HG03175 (cell line): ENCODE data around the gene ATOX1.
"Not testable (repeated sequence)": the region's sequence is repeated elsewhere in the genome, so short reads cannot be mapped to it uniquely, and the experiment has no call there.

ENCODE experiments used
- ATAC-seq: cut with Tn5 transposase; IDR thresholded peaks from one replicate; pipeline ENCODE4 v1.9.1; 2021; ENCODE audit warnings: mild to moderate bottlenecking, moderate library complexity; ENCODE audit not compliant: unreplicated experiment

The ATOX1 gene

DNA sequence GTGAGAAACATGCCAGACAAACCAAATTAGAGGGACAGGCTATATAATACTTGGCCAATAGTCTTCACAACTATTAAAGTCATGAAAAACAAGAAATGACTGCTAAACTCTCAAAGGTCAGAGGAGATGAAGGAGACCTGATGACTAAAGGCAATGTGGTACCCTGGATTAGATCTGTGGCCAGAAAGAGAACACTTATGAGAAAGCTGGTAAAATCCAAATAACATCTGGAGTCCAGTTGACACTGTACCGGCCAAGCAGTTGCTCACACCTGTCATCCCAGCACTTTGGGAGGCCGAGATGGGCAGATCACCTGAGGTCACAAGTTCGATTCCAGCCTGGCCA, 24.4 kb downstream of the ATOX1 start:
- no peak for ATAC-seq

DNA sequence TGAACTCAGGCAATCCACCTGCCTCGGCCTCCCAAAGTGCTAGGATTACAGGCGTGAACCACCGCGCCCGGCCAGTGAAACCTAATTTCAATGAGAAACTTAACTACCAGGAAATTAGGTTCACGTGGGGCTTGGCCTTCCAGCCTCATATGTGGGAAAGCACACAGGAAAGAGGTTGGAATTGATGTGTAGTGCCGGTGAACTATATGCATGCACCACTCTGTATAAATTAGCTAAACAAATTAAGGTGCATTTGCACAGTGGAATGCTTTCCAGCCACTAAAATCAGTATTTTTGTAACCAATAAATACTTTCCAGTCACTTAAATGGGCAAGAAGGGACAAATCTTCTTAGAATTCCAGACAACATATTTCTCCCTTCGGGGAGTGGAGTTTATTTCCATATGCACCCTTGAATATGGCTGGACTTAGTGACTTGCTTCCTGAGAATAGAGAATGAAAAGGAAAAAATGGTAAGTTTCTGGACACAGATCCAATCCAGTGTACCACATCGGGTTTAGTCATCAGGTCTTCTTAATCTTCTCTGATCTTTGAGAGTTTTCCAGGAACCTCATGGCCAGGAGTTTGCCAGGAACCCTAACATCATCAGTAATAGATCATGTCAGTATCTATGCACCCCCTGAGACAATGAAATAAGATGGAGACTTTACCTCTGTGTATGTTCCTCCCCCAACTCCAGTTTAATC, 24.9 kb downstream of the ATOX1 start:
- no peak for ATAC-seq

DNA sequence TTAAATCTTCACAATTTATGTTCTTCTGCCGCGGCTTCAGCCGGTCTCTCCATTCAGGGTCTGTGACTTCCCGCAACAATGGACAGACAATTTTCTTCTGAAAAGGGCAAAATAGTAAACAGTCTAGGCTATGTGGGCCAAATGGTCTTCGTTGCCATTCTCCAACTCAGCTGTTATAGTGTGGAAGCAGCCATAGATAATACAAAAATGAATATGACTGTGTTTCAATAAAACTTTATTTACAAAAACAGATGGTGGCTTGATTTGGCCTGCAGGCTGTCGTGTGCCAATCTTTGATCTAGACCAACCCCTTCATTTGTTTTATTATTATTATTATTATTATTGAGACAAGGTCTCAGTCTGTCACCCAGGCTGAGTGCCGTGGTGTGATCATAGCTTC, 28.1 kb downstream of the ATOX1 start:
- ATAC-seq = no peak

DNA sequence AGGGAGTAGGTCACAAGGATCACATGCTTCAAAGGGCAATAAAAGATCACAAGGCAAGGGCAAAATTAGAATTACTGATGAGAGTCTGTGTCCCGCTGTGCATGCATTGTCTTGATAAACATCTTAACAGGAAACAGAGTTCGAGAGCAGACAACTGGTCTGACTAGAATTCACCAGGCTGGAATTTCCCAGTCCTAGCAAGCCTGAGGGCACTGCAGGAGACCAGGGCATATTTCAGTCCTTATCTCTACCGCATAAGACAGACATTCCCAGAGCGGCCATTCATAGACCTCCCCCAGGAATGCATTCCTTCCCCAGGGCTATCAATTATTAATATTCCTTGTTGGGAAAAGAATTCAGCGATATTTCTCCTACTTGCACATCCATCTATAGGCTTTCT, 28.8 kb downstream of the ATOX1 start:
- ATAC-seq = not testable (repeated sequence)

DNA sequence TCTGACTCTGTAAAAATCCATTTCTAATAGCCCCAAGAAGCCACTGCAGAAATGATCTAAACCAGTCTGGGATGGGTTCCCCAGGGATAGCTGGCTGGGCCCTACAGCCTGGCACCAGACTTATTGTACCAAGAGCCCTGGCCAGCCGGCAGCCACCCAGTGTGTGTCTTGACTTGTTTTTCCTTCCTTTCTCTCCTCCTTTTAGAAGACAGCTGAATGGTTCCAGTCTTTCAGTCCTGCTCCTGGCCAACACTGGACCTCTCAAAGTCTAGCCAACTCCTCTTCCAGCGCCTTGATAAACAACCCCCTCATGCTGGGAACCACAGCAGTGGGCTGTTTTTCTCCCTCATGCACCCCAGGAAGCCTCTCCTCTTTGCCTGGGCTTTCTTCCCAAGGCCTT, 34.1 kb downstream of the ATOX1 start:
- ATAC-seq = no peak

DNA sequence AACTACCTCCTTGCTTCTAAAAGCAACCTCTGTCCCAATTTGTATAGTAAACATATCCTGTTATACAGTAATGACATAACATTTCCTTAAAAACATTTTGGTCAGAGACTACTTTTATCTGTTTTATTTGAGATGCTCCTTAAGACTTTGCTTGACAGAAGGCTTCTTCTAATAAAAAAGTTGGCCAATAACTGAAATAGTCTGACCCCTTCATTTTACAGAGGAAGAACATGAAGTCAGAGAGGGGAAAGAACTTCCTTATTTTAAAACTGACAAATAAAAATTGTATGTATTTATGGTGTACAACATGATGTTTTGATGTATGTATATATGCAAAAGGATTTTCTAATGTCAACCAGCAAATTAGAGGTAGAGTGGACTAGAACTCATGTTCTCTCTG, 35.9 kb downstream of the ATOX1 start:
- no peak for ATAC-seq

DNA sequence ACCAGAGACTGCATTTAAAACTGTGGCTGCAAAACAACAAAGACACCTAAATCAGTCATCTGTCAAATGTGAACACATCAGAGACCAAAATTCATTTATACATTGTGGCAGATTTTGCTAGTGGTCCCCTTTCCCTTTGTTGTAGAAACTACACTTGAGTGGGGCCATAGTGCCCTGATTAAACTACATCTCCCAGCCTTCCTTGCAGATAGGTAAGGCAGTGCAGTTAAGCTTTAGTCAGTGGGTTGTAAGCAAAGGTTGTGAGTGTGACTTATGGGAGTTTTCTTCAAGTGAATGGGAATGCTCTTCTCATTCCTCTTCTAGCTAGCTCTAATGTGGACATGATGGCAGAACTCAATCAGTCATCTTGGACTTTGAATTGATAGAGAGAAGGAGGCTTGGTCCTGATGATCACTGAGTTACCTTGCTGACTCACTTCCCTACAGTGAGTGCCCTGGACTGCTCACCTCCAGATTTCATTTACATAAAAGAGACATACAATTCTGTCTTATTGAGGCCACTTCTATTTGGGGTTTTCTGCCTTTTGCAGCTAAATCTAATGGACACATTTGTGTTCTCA, 36.5 kb downstream of the ATOX1 start:
- ATAC-seq = peak; percentile 28

DNA sequence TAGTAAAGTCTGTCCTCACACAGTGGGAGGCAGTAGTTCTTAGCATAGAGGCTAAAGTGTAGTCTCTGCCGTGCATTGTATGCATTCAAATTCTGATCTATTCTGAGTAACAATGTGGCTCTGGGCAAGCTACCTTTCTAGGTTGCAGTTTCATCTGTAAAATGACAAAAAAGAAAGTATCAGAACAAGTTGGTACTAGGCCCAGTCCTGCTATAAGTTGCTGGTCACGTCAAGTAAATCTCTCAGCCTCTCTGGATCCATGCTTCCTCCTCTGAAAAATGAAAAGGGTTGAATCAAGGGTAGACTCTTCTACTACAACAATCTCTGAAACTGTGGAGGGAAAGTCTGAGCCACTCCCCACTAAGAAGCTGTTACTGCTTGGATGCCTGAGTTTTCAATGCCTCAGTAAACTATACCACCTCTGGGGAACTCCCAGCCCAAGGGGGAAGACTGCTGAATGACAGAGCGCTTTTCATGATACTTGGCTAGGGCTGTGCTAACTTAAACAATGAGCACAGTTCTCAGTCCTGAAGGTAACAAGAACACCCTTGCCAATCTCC, 37.3 kb downstream of the ATOX1 start:
- peak; percentile 83 for ATAC-seq

DNA sequence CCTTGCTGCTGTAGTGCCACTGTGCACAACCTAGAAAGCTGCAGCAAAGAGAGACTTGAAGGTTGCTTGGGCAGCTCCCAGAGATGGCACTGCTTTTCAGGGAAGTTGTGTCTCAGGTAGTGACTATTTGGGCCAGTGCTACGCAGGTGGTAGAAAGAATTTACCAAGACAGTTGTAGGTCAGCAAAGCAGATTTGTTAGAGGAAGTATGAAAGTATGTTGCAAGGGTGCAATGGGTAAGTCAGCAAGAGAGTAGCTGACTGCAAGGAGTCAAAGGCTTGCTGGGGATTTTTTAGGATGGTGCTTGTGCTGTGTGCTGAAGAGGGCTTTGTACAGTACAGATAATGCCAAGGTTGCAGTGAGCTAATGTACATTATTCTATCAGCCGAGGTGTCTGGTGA, 38.2 kb downstream of the ATOX1 start:
- no peak for ATAC-seq

DNA sequence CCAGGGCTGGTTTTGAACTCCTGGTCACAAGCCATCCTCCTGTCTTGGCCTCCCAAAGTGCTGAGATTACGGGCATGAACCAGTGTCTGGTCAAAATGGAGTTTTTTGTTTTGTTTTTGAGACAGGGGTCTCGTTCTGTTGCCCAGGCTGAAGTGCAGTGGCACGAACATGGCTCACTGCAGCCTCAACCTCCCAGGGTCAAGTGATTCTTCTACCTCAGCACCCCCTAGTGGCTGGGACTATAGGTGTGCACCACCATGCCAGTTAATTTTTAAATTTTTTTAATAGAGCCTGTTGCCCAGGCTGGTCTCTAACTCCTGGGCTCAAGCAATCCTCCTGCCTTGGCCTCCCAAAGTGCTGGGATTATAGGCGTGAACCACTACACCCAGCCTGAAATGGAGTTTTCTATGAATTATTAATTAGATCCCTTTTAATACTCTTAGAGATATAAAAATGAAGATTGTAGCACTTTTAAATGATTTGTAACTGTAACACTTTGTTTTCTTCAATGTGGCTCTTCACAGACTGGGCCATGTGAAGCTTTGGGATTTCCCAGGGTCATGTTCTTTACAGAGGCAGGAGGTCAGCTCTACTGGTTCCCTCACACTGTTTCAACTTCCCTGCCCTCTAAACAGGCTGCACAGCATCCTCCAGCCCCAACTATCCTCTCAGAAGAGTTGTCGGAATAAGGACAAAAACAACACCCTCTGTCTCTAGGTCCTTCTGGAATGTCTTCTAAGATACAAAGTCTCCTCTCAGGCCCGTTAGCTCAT, 39.0 kb downstream of the ATOX1 start:
- peak; percentile 22 for ATAC-seq

DNA sequence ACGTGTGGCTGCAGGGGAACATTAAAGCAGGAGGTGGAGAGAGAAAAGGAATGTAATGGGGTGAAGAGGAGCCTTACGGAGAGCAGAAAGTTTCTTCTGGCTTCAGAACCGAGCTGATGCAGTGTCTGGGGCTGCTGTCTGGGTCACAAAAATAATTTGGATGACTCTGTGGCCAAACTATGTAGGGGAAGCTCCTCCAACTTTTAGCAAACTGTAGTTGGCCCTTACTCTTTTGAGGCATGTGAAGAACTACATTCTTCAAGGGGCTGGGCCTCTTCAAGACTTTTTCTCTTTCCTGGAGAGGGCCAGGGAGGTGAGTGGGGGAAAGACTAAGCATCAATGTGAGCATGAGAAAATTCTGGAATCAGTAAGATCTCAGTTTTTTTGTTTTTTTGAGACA, 39.8 kb downstream of the ATOX1 start:
- no peak for ATAC-seq

DNA sequence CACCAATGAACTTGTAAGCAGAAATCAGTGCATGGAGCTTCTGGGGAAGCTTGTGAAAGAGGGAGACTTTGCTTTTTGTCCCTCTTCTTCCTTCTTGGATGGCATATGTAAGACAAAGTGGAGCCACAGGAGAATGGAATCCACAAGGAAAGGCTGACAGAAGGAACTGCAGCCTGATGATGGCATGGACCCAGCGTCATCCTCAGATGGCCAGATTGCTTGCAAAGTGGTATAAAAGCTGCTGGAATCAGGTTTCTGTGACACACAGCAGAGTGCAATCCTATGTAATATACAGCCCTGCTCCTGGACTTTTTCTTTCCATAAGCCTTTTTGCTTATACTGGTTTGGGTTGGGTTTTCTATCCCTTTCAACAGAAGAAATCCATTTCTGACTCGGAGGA, 40.3 kb downstream of the ATOX1 start:
- no peak for ATAC-seq

DNA sequence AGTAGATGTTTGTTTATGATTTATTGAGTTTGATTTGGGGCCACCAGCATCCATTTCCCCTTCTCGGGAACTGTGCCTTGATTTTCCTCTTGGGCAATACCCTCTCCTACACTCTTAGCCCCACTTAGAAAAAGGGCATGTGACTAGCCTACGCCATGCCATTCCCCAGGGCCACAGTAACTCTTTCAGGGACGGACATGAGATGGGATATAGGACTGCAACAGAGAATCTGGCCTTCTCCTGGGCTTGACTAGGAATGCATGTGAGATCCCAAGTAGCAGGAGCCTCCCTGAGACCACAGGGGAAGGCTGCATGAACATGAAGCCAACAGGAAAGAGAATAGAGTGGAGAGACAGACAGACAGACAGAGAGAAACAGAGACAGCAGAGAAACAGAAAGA, 41.0 kb downstream of the ATOX1 start:
- no peak for ATAC-seq

DNA sequence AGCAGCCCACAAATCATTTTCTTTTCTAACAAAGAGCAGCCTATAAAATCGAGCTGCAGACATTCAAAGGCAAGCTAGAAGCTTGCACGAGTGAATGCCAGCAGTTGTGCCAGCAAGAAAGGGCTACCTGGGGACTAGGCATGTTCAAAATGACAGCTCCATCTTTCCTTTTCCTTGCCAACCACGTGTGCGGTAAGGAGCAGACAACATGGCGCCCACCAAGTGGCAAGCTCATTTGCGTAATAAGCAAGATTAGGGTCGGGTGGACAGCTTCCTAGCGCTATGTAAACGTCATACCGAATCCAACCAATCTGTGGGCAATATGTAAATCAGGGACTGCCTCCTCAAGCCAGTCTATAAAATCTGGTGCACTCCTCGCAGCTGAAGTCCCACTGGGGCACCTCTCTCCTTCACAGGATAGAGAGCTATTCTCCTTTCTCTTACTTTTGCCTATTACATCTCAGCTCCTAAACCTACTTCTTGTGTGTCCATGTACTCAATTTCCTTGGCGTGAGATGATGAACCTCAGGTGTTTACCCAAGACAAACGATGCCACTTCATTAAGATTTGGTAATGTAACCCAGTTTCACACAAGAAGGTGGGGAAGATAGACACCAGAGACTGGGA, 49.2 kb downstream of the ATOX1 start:
- no peak for ATAC-seq

DNA sequence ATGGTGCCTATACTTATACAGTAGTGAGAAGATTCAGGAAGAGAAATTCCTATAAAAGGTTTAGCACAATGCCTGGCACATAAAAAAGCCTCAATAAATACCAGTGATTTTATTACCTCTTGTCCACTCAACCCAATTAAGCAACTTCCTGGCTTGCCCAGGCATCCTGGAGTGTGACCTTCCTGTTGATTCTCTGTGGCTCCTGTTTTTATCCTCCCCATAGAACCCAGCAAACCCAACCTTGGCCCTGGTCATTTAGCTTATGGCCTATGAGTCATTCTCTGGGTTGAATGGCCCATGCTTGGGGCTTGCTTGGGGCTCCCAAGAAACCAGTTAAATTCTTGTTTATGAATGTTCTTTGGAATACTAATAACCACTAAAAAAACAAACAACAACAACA, 50.3 kb downstream of the ATOX1 start:
- ATAC-seq = no peak

DNA sequence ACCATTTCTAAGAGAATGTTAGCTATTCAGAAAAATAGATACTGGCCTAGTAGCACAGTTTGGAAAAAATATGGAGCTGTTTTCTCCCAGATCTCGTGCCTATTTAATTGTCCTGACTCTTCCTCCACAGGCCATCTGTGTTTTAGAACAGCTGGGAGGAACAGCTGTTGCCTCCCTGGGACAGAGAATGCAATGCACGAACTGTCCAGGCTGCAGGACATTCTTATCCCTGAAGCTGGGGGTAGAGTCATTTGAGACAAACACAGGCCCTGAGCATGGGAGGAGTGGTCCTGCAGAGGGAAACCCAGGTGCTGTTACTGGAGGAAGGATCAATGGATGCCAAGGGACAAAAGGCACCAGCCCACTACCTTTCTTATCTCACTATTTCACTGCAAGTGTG, 50.9 kb downstream of the ATOX1 start:
- no peak for ATAC-seq

DNA sequence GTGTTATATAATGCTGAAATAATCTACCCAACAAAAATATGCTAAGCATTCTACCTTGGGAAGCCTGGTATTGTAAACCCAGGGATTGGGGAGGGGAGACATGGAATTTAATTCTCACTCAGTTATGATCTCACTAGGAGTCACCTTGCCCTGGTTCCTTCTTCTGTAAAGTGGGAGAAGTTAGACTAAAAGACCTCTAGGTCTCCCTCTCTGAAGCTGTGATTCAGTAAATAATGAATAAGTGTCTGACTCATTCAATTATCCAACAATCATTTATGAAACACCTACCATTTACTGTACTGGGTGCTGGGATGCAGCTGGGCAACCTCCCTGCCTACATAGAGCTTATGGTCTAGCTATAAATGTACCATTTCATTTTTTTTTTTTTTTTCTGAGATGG, 51.5 kb downstream of the ATOX1 start:
- ATAC-seq = no peak

DNA sequence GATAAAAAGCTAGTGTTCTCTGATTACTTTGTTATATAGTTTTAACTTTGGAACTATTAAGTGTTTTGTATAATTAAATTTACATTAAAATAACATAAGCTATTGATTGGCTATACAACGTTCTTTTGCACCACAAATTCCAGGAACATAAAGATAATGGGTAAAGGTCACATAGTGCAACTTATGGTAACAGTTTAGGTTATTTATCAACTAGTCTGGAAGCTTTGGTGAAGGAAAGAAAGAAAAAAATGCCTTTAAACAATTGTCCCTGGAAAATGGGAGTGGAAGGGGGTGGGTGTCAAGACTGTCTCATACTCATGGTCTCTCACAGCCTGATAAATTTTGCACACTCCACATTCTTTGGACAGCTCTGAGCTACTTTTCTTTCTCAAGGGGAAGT, 54.7 kb downstream of the ATOX1 start:
- no peak for ATAC-seq

DNA sequence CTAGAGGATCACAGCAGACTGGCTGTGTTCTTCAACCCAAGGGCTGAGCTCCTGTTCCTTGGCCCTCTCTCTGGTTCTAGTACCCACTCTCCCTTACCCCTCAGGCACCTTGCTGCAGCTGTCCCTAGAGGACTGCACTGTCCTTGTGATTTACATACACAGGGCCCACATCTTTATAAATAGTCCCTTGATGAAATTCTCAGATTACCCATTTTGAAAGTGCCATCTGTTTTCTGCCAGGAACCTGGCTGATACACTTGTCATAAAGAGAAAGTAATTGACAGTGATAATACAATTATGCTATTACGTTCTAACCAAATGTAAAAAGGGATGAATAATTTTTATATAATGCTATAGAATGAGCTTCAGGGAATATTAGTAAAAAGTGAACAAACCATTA, 55.2 kb downstream of the ATOX1 start:
- ATAC-seq = peak; percentile 92

DNA sequence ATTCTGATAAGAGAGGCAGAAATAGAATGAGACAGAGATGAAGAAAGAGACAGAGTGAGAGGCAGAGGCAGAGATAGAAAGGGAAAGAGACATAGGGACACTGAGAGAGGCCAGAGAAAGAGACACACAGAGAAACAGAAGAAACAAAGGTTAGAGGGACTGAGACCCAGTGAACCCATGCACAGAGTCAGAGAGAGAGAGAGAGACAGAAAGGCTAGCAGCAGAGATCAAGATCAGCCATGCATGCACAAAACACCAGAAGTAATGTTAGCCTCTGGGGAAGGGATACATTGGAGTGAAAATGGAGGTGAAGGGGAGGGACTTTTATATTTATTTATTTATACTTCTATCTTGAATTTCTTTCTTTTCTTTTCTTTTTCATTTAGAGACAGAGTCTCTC, 57.6 kb downstream of the ATOX1 start:
- peak; percentile 38 for ATAC-seq

DNA sequence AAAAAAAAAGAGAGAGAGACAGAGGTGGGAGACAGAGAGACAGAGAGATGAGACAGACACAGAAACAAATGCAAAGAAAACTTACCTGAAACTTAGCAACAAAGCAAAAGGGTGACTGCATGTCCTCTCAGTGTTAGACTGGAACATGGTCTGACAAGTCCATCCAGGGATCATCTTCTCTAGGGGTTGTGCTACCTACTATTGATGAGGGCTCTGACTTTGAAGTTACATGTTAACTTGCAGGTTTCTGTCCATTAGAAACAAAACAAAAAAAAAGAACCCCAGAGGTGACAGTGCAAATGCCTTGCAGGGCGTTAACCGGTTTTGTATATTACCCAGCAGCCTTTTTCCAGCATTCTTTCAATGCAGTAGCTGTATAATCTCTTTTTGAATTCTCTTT, 58.1 kb downstream of the ATOX1 start:
- ATAC-seq = no peak
